CD14-positive monocyte (primary cell): ENCODE results near the gene IFI27. TPM values are rescaled to one million over a fixed set of nuclear protein-coding genes. Genes with fewer than 3 reads are reported as not detected.

Experiments
- DNase-seq, 3 donors: peaks; one replicate each; pipeline ENCODE4 v3.0.0-alpha.2; 2011 to 2022
- H2AFZ ChIP-seq: 2 replicates; pipeline ENCODE4 v1.6.0; 2012; ENCODE audit warnings: mild to moderate bottlenecking, low read depth, low read length, inconsistent platforms; ENCODE audit not compliant: insufficient read depth, poor library complexity, severe bottlenecking
- H3K27ac ChIP-seq, 2 donors: 1 replicate in 1 of 2; 2 replicates in 1 of 2; pipeline ENCODE4 v1.5.1; 2012 to 2013; ENCODE audit warnings: low read length in 2 of 2, control low read depth in 1 of 2, inconsistent platforms in 1 of 2, low read depth in 1 of 2, mild to moderate bottlenecking in 1 of 2
- H3K27me3 ChIP-seq, 2 donors: one replicate each; pipeline versions ENCODE4 v1.6.0 to v1.6.1; 2011 to 2013; ENCODE audit warnings: low read length in 2 of 2; ENCODE audit not compliant: control insufficient read depth in 2 of 2, insufficient read depth in 2 of 2
- H3K36me3 ChIP-seq, 2 donors: replicated peaks in 1 of 2; 1 replicate in 1 of 2; 2 replicates in 1 of 2; pipeline versions ENCODE4 v1.5.1 to v1.6.1; 2012 to 2013; ENCODE audit warnings: low read length in 2 of 2, control low read depth in 1 of 2, inconsistent platforms in 1 of 2, mild to moderate bottlenecking in 1 of 2; ENCODE audit not compliant: insufficient read depth in 2 of 2, control insufficient read depth in 1 of 2
- H3K4me1 ChIP-seq, 2 donors: 1 replicate in 1 of 2; 2 replicates in 1 of 2; pipeline versions ENCODE4 v1.5.1 to v1.6.1; 2012 to 2013; ENCODE audit warnings: low read length in 2 of 2, control low read depth in 1 of 2, inconsistent platforms in 1 of 2, mild to moderate bottlenecking in 1 of 2, moderate library complexity in 1 of 2; ENCODE audit not compliant: insufficient read depth in 2 of 2, control insufficient read depth in 1 of 2
- H3K4me2 ChIP-seq: replicated peaks from 2 replicates; pipeline ENCODE3; 2012; ENCODE audit warnings: low read length, moderate library complexity, mild to moderate bottlenecking; ENCODE audit not compliant: poor library complexity, severe bottlenecking; ENCODE audit errors: extremely low read depth
- H3K4me3 ChIP-seq, 3 experiments: fragments of 200-600 bp in 1 of 3; sonication (generic) in 1 of 3; replicated peaks in 1 of 3; 1 replicate in 2 of 3; 2 replicates in 1 of 3; pipeline ENCODE4 v1.5.1; 2011 to 2013; ENCODE audit warnings: low read length in 3 of 3, mild to moderate bottlenecking in 3 of 3, control low read depth in 2 of 3, low read depth in 2 of 3, inconsistent platforms in 1 of 3, moderate library complexity in 1 of 3
- H3K79me2 ChIP-seq: 2 replicates; pipeline ENCODE4 v1.6.0; 2012; ENCODE audit warnings: mild to moderate bottlenecking, control low read depth, inconsistent platforms, low read length, moderate library complexity; ENCODE audit not compliant: insufficient read depth
- H3K9ac ChIP-seq: 2 replicates; pipeline ENCODE4 v1.6.0; 2017; ENCODE audit warnings: low read length, mild to moderate bottlenecking; ENCODE audit not compliant: insufficient read depth, poor library complexity, severe bottlenecking
- H3K9me3 ChIP-seq, 2 donors: replicated peaks in 1 of 2; 1 replicate in 1 of 2; 2 replicates in 1 of 2; pipeline versions ENCODE4 v1.5.1 to v1.6.1; 2012 to 2013; ENCODE audit warnings: low read length in 2 of 2, control low read depth in 1 of 2; ENCODE audit not compliant: control insufficient read depth in 1 of 2, insufficient read depth in 1 of 2
- H4K20me1 ChIP-seq: 2 replicates; pipeline ENCODE4 v1.6.0; 2012; ENCODE audit warnings: mild to moderate bottlenecking, low read length, control low read depth, moderate library complexity; ENCODE audit not compliant: insufficient read depth
- H3K27ac Mint-ChIP-seq, 7 donors: one replicate each; pipeline ENCODE4 v1.8.0; 2020; ENCODE audit warnings: mild to moderate bottlenecking in 7 of 7, mixed read lengths in 7 of 7, moderate library complexity in 6 of 7, inconsistent platforms in 2 of 7
- H3K27me3 Mint-ChIP-seq, 3 donors: one replicate each; pipeline ENCODE4 v1.8.0; 2021 to 2022; ENCODE audit warnings: low read depth in 3 of 3, mild to moderate bottlenecking in 3 of 3, mixed read lengths in 3 of 3, moderate library complexity in 3 of 3, inconsistent platforms in 1 of 3
- H3K36me3 Mint-ChIP-seq, 2 donors: one replicate each; pipeline ENCODE4 v1.8.0; 2020; ENCODE audit warnings: mixed read lengths in 2 of 2, inconsistent platforms in 1 of 2, mild to moderate bottlenecking in 1 of 2
- H3K4me1 Mint-ChIP-seq: one replicate; pipeline ENCODE4 v1.8.0; 2020; ENCODE audit warnings: mild to moderate bottlenecking, mixed read lengths
- H3K4me3 Mint-ChIP-seq, 2 donors: one replicate each; pipeline ENCODE4 v1.8.0; 2020; ENCODE audit warnings: mild to moderate bottlenecking in 2 of 2, mixed read lengths in 2 of 2, moderate library complexity in 1 of 2
- H3K9me3 Mint-ChIP-seq, 7 donors: one replicate each; pipeline ENCODE4 v1.8.0; 2020 to 2022; ENCODE audit warnings: mixed read lengths in 7 of 7, mild to moderate bottlenecking in 6 of 7, moderate library complexity in 6 of 7, inconsistent platforms in 2 of 7
- CTCF ChIP-seq: fragments of 200-600 bp; IDR thresholded peaks from one replicate; pipeline ENCODE4 v1.8.0; 2022; ENCODE audit warnings: antibody characterized with exemption, mild to moderate bottlenecking
- whole genome bisulfite sequencing: methylation state at CpG from one replicate; pipeline ENCODE4 v1.1.5; 2013; ENCODE audit warnings: missing lambda C conversion rate; ENCODE audit not compliant: insufficient coverage; 5-methylcytosine and 5-hydroxymethylcytosine counted together
- intact Hi-C, 2 donors: fragments of 100-400 bp; cut with micrococcal nuclease; formaldehyde crosslinking; loops; one replicate each; pipeline versions ENCODE4 v1.15.0 to v1.15.1; 2023
- polyA plus RNA-seq, 3 donors: library from polyadenylated mRNA; depleted of rRNA in 1 of 3; unstranded in 2 of 3; stranded (reverse) in 1 of 3; fragments of 300-500 nt in 2 of 3; fragments of >200 nt in 1 of 3; fragmentation: Illumina TruSeq in 2 of 3; gene quantifications; 1 replicate in 2 of 3; 2 replicates in 1 of 3; pipeline ENCODE4 v1.2.3, GENCODE V29; 2012 to 2021

The IFI27 gene
- polyA plus RNA-seq, 3 donors: 3.0 to 3.9 (median 3.3) TPM

DNA sequence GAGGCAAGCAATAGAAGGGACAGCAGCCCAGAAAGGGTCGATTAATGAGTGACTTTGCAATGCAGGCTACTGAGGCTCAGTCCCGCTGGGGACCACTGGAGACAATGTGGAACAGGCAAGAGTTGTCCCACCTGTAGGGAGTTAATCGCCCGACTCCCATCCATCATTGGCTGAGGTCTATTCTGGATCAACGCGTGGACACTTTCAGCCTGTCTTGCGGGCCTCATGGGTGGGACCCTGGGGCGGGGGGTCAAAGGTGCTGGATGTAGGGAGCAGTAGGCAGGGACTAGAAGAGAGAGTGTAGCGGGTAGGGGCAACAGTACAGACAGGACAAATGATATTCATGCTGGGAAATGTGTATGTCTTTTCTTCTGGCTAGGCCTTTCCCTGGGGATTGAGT lies 12.8 kb downstream of the IFI27 start:
- no peaks in the 10 kb centered on the region for H3K4me1 Mint-ChIP-seq
- 90% methylated on average over 7 of the region's 9 CpGs for WGBS
- Histone ChIP-seq H3K79me2 (no peaks in the 10 kb centered on the region), H2AFZ (no peak overlapping the region), H3K27me3 (peaks cover 0 to 2% of the 10 kb centered on the region in 2 donors), H3K36me3 (peaks cover 13 to 15% of the 10 kb centered on the region in 2 donors), H3K4me3 (no peak overlapping the region), H3K4me1 (peaks cover 0 to 2% of the 10 kb centered on the region in 2 donors), H4K20me1 (no peaks in the 10 kb centered on the region), H3K9ac (no peak overlapping the region), H3K27ac (no peak overlapping the region), H3K9me3 (peaks cover 12 to 25% of the 10 kb centered on the region in 2 donors), H3K4me2 (no peak overlapping the region)
- intact Hi-C loops: no loop called here
- TF ChIP-seq CTCF: no peak
- H3K27me3 Mint-ChIP-seq: peaks cover 2 to 10% (median 10%) of the 10 kb centered on the region in 3 donors
- no peak for DNase-seq
- peaks cover 6 to 14% of the 10 kb centered on the region in 2 donors for H3K36me3 Mint-ChIP-seq
- peaks cover 10 to 26% (median 18%) of the 10 kb centered on the region in 7 donors for H3K9me3 Mint-ChIP-seq
- no peak overlapping the region for H3K4me3 Mint-ChIP-seq
- H3K27ac Mint-ChIP-seq: peak overlapping the region in 1 of 7 donors; percentile 21

DNA sequence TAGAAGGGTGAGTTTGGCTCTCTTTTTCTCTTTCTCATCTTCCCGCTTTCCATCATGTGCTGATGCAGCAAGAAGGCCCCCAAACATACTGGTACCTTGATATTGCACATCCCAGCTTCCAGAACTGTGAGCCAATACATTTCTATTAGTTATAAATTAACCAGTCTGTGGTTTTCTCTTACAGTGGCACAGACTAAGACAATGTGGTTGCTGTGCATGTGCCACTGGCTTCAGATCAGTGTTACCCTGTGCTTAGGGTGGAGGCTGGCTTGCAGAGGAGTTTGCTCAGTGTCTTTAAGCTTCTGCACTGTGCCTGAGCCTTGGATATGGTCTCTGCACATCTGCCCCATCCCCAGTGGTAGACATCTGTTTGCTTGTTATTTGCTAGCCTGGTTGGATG lies 13.3 kb downstream of the IFI27 start:
- WGBS: no CpG with 5 or more reads among the region's 1 CpG
- no peak for DNase-seq
- no peak overlapping the region for H3K4me2 ChIP-seq
- Mint-ChIP-seq H3K27me3 (peaks cover 2 to 10% (median 10%) of the 10 kb centered on the region in 3 donors), H3K36me3 (peaks cover 6 to 14% of the 10 kb centered on the region in 2 donors), H3K4me1 (peaks cover 6% of the 10 kb centered on the region), H3K4me3 (no peak overlapping the region), H3K9me3 (peaks cover 10 to 23% (median 18%) of the 10 kb centered on the region in 7 donors), H3K27ac (no peak overlapping the region)
- no peak for TF ChIP-seq CTCF
- peaks cover 12 to 25% of the 10 kb centered on the region in 2 donors for H3K9me3 ChIP-seq
- peaks cover 5 to 8% of the 10 kb centered on the region in 2 donors for H3K4me1 ChIP-seq
- intact Hi-C loops: no loop called here
- H4K20me1 ChIP-seq: no peaks in the 10 kb centered on the region
- H3K27me3 ChIP-seq: peaks cover 0 to 2% of the 10 kb centered on the region in 2 donors
- H3K27ac ChIP-seq: no peak overlapping the region
- H3K79me2 ChIP-seq: no peaks in the 10 kb centered on the region
- H3K36me3 ChIP-seq: peaks cover 13 to 15% of the 10 kb centered on the region in 2 donors
- H3K4me3 ChIP-seq: no peak overlapping the region
- no peak overlapping the region for H3K9ac ChIP-seq
- H2AFZ ChIP-seq: no peak overlapping the region
